ENCODE measurements around the gene ARFGAP3.

Gene ARFGAP3

DNA sequence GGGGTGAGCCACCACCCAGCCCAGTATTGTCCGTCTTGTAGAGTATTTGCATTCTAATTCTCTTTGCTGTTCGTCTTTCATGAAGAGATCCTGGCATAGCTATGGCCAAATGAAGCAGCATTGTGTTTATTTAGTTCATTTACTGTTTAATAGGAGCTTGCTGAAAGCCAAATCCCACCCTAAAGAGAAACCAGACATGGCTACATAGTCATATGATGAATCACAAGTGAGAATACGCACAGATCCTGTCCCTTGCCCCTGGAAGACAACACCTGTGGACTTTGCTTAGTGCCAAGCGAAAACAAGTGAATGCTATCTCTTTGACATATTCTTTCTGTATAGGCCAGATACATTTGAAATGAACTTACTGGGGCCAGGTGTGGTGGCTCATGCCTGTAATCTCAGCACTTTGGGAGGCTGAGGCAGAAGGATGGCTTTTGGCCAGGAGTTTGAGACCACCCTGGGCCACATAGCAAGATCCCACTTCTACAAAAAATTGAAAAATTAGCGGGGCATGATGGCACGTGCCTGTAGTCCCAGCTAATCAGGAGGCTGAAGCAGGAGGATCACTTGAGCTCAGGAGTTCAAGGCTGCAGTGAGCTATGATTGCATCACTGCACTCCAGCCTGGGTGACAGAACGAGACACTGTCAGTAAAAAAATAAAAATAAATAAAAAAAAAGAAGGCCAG, 5.1 kb upstream of the ARFGAP3 start:
- DNase-seq, result no peak

DNA sequence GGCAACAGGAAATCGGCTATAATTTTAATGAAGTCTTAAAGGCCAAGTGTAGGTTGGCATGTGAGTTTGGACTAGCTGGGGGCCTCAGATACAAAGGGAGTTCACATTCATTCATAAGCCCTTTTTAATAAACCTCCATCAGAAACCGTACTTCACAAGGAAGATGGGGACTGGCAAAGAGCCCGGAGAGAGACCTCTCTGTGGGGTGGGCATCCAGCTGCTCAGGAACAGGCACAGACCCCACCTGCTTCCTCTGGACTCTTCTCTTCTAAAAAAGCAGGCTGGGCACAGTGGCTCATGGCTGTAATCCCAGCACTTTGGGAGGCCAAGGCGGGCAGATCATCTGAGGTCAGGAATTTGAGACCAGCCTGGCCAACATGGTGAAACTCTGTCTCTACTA, 3.9 kb upstream of the ARFGAP3 start:
- no peak for DNase-seq

DNA sequence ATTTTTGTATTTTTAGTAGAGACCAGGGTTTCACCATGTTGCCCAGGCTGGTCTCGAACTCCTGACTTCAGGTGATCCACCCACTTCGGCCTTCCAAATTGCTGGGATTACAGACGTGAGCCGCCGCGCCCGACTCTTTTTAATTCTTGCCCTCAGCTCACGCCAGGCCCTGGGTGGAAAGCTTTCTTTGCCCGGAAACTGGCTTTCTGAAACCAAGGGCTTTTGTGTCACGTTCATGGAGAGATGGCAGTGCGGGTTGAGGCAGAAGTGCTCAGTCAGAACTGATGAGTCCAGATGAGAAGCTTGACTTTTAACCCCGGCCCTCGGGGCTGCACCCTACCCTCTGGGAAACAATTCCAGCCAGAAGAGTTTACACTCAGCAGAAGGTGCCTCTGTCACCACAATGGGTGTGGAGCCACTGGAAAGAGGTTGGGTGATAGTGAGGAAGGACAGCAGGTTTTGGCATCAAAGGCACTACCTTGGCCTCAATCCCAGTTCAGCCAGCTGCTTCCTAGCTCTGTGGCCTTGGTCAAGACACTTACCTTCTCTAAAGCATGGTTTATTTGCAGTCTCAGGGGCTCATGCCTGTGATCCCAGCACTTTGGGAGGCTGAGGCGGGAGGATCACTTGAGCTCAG, 890 bp upstream of the ARFGAP3 start:
- DNase-seq, result no peak

GRCh38 chr22:42856179-42856864, 751 bp downstream of the ARFGAP3 start:
- peak; percentile 38 for DNase-seq

GRCh38 chr22:42855721-42856120, 1.4 kb downstream of the ARFGAP3 start:
- no peak for DNase-seq

GRCh38 chr22:42855211-42855610, 1.9 kb downstream of the ARFGAP3 start:
- no peak for DNase-seq

DNA sequence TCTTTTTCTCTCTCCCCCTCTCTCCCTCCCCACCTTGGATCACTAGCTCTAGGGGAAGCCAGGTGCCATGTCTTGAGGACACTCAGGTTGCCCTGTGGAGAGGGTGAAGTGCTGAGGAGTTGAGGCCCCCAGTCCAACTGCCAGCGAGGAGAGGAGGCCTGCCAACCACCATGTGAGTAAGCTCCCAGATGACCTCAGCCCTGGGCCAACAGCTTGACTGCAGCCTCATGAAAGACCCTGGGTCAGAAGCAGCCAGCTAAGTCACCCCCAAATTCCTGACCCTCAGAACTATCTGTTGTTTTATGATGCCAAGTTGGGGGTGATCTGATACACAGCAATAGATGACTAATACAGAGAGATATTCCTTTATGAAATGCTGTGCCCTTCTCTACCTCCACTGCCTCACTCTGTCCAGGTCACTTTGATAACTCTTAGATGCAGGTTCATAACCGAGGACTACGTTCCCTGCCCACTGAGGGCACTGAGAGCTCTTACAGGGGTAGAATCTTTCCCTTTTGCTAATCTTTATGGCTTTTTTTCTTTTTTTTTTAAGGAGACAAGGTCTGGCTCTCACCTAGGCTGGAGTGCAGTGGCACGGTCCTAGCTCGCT, 8.0 kb downstream of the ARFGAP3 start:
- no peak for DNase-seq

DNA sequence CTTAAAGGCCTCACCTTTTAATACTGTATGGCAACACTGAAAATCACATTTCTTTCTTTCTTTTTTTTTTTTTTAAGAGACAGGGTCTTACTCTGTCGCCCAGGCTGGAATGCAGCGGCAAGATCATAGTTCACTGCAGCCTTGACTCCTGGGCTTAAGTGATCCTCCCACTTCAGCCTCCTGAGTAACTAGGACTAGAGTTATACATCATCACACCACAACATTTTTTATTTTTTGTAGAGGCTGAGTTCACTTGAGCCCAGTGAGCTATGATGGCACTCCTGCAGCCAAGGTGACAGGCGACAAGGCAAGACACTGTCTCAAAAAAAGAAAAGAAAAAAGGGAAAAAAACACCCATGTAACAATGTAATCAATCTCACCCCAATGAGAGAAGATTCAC, 10.0 kb downstream of the ARFGAP3 start:
- no peak for DNase-seq

DNA sequence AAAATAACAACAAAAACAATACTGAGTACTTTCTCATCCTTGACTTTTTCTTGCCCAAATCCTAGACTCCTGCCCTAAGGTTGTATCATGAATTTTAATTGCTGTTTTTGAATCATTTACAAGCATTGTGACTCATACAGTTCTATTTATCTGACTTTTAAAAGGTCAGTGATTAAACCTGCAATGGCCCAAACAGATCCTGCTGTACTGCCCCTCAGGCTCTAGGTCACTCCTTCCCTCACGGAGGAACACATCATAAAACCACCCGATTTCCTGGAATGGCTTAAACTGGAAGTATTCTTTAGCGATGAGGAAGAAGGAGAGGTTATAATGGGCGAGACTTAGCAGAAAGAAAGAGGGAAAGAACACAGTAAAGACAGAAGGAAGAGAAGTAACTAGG, 12.3 kb downstream of the ARFGAP3 start:
- DNase-seq, result no peak

DNA sequence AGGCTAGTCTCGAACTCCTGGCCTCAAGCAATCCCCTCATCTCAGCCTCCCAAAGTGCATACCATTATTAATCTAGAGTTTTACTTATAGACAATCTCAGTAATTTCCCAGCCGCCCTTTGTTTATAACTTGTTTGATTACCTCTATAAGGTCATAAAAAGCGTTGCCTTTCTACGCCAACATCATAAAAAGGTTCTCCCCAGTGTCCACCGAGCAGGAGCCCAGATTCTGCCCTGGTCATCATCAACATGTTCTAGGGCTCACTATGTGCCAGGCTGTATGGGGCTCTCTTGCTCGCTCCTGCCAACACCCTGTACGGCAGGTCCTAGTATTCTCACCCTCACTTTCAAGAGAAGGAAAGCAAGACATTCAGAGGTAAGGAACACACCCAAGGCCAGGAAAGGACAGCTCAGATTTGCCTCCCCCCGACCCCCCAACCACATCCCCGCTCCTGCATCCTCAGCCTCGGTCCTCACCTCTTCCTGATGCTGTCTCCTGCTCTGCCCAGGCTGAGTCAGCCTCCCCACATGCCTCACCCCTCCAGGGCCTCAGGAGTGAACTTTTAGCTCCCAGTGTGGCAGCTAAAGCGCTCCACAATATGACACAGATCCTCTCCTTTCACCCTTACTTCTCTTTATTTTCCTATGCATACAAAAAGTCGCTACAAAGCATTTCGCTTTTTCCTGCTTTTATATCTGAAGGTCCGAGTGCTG, 14.3 kb downstream of the ARFGAP3 start:
- DNase-seq, result no peak

DNA sequence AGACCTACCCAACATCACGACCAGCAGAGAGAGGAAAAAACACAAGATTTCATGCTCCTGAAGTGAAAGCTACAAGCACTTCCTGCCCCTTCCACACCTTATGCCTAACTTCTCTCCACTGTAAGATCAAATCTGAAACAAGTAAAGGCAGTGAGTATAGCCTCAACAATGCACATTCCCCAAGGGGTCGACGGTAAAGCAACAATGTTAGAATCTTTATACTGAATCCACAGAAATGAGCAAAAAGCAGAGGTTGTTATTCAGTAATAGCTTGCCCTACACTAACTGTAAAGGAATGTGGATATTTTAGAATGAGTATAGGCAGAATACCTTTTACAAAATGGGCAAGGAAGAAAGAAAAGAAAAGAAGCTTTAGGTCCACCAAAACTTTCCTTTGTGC, 15.6 kb downstream of the ARFGAP3 start:
- DNase-seq, result no peak

DNA sequence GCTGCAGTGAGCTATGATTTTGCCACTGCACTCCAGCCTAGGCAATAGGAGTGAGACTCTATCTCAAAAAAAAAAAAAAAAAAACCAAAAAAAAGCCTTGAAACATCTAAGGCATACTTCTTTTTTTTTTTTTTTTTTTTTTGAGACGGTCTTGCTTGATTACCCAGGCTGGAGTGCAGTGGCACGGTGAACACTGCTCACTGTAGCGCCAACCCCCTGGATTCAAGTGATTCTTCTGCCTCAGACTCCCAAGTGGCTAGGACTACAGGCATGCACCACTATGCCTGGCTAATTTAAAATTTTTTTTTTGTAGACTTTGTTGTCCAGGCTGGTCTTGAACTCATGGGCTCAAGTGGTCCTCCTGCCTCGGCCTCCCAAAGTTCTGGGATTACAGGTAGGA, 19.5 kb downstream of the ARFGAP3 start:
- no peak for DNase-seq

DNA sequence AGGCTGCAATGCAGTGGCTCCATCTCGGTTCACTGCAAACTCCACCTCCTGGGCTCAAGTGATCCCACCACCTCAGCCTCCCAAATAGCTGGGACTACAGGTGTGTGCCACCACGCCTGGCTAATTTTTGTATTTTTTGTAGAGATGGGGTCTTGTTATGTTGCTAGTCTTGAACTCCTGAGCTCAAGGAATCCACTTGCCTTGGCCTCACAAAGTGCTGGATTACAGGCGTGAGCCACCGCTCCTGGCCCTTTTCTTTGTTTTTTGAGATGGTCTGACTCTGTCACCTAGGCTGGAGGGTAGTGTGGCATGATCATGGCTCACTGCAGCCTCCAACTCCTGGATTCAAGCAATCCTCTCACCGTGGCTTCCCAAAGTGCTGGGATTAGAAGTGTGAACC, 21.0 kb downstream of the ARFGAP3 start:
- no peak for DNase-seq

DNA sequence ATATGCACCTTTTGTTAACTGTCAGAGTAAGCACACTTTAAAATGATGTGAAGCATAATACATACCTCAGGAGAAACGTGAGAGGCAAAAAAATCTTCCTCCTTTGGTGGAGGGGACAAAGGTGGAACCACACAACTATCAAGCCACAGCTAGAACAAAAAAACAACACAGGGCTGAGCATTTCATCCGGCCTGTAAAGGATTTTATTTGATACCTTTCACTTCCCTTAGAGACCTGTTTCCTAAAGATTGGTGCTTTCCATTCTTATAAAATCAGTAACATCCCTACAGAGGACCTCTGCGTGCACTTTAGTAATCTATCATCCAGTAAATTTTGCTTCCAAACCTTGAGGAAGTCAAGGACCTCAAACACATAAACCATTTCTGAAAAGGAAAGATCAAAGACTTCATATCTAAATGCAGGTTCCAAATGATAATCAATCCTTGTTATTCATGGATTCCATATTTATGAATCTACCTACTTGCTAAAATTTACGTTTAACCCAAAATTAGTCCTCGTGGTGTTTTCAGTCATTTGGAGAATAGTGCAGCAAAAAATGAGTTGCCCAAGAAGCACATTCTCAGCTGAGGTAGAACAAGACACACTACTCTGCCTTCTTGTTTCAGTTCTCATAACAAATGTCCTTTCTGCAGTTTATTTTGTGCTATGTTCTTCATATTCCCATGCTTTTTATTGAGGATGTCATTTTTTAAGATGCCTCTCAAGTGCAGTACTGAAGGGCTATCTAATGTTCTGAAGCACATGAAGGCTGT, 22.7 kb downstream of the ARFGAP3 start:
- no peak for DNase-seq

DNA sequence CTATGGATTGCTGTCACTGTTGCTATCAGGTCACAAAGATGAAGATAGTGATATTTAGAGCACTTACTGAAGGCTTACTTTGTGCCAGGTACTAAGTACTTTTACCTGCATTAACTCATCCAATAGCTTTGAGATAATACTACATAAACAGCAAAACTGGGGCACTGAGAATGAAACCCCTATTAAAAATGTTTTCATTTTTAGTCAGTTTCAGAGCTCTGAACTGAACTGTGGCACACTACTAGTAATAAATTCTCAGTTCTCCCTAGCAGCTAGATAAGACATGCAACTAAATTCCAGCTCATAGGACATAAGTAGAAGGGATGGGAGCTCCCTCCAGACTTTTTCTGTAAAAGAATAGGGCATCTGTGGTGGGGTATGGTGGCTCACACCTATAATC, 24.0 kb downstream of the ARFGAP3 start:
- no peak for DNase-seq

- DNase-seq, result no peak
These were observed 25.4 kb downstream of the ARFGAP3 start for GRCh38 chr22:42831712-42832111.

- no peak for DNase-seq
These were observed 26.9 kb downstream of the ARFGAP3 start for GRCh38 chr22:42830161-42830560.

GRCh38 chr22:42829302-42829701, 27.8 kb downstream of the ARFGAP3 start:
- no peak for DNase-seq

DNA sequence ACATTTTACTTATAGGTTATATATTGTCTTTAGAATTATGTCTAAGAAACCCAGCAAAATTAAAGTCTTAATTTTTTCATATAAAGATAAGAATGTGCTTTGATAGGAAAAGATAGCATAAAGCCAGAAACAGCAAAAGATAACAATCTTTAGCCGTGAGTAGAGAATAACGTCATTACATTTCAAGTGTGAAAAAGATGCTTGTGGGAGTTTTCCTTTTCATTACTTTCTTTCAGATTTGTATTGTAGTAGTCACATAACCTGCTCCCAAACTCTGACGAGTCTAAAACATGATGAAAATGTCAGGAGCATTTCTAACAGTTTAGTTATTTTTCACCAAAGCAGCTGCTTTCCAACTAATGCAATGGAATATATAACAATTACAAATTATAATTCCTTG, 31.3 kb downstream of the ARFGAP3 start:
- no peak for DNase-seq

GRCh38 chr22:42821386-42821785, 35.7 kb downstream of the ARFGAP3 start:
- no peak for DNase-seq

GRCh38 chr22:42820045-42820763, 36.9 kb downstream of the ARFGAP3 start:
- DNase-seq, result no peak

All from NCI-H146 (cell line).